ENCODE data around the gene BCAS1. TPM values are rescaled to one million over a fixed set of nuclear protein-coding genes. Genes with fewer than 3 reads are reported as not detected.

Gene BCAS1
- total RNA-seq, 1 experiment from 2014 or later: not detected

DNA sequence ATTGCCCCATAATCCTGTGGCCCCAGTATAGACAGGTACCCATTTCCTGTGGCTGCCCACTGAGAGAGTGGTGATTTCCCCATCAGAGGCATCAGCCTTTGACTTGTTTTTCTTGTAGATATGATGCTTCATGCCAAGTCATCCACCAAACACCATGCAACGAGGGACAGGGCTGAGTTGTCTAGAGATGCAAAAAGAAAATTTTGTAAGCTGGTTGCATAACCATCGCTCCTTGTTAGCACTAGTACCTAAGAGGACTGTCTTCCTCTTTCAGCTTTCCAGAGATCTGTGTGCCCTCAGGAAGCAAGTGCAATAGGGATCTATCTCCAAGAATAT is 166.8 kb downstream of the BCAS1 start:
- no peak for DNase-seq (ENCODE audit: low read depth, low spot score)
- in situ Hi-C loops (cut with HindIII; ENCODE audit: low pct_unique_long_range_greater_than_20kb, low sequenced_read_pairs): loop anchor here (25.0 kb wide), 1 partner anchor 141 kb away; no protein-coding TSS in a partner anchor

DNA sequence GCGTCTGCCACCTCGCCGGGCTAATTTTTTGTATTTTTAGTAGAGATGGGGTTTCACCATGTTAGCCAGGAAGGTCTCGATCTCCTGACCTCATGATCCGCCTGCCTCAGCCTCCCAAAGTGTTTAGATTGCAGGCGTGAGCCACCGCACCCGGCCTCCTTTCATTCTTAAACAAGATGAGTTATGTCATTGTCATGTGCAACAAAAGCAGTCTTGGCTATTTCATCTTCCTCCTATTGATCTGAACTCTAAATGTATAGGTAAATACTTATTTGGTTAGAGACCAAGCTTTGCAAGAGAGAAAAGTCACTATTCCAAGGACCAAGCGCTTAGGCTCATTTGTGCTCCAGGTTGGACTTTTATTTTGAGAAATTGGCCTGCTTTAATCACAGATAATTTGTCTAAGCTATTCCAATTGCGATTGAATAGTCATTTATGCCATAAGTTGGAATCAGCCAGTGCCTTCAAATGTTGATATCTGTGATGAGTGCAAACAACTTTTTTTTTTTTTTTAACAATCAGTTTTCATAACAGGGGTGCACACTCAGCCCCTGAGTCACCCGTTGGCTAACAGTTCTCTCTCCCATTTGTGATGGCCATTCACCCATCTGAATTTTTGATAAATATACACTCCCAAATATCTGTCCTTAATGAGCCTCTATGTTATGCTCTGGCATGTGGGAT is 167.3 kb downstream of the BCAS1 start:
- in situ Hi-C loops (cut with HindIII; ENCODE audit: low pct_unique_long_range_greater_than_20kb, low sequenced_read_pairs): loop anchor here (25.0 kb wide), 1 partner anchor 141 kb away; no protein-coding TSS in a partner anchor

DNA sequence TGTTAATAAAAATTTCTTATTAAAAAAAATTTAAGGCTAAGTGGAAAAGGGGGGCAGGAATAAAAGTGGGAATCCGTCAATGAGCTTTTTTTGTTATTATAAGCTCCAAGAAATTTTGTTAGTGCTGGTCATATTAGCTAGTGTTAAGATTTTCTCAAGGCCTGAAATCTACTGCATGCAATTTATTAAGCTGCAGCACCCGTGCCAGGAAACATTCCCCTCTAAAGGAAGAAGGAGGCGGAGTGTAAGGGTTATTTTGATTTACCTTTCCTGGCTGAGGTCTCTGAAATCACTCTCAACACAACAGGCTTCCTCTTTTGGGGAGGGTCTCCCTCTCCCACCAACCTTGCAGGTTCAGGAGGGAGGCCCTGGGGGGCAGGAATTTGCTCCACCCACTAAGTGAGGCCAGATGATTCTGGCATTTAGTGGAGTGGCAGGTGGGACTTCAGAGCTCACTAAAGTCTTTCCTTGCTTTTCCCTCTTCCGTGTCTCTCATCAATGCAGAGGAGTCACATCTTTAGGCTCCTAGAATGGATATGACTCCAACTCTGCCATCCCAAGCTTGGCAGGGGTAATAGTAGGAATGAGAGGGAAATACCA is 168.8 kb downstream of the BCAS1 start:
- in situ Hi-C loops (cut with HindIII; ENCODE audit: low pct_unique_long_range_greater_than_20kb, low sequenced_read_pairs): loop anchor here (25.0 kb wide), 1 partner anchor 139 kb away; no protein-coding TSS in a partner anchor
- no peak for DNase-seq (ENCODE audit: low read depth, low spot score)

More for the DNA sequence above, 167.3 kb downstream of the BCAS1 start:
- no peak for DNase-seq (ENCODE audit: low read depth, low spot score)

DNA sequence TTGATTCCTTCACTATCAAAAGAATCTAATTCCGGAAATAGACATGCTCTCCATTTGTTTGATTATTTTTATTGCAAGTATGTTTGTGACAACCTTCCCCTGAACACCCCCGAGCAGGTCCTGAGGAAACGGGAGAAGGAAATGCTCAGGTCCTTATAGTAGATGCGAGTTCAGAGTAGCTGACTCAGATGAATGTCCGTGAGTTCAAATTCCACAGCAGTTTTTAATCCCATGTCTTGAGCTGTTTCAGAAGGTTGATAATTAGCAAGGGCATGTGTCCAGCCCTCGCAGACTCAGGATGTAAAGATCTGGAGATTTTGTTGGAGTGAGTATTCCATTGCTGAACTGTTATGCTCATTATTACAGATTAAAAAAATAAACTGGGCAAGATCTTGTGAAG is 169.3 kb downstream of the BCAS1 start:
- in situ Hi-C loops (cut with HindIII; ENCODE audit: low pct_unique_long_range_greater_than_20kb, low sequenced_read_pairs): loop anchor here (25.0 kb wide), 1 partner anchor 139 kb away; no protein-coding TSS in a partner anchor
- DNase-seq (ENCODE audit: low read depth, low spot score): no peak

DNA sequence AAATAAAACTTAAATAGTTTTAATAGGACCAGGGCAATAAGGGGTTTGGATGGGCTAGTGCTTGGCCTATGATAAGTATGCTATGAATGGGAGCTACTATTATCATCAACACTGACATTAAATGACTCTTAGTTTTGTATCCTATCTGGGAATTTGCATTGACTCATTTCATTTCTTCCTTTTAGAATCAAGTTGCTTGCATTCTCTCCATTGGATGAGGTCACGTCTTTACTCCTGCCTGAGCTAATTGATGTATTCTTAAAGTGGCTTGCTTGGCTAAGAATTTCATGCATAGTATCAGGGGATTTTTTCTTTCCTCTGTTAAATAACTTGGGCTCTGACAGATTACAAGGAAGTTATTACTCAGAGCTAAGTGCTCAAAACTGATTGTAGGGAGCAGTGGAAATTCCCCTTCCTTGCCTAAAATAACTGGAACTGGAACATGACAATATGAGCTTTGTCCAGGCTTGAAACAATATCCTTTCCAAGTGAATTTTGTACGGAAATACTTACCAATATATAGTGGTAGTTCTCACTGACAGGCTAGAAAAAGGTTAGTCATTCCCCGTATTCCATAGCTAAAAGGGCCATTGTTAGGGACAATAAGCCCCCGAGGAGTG is 169.9 kb downstream of the BCAS1 start:
- peak; percentile 90 for DNase-seq (ENCODE audit: low read depth, low spot score)
- in situ Hi-C loops (cut with HindIII; ENCODE audit: low pct_unique_long_range_greater_than_20kb, low sequenced_read_pairs): loop anchor here (25.0 kb wide), 1 partner anchor 138 kb away; no protein-coding TSS in a partner anchor

DNA sequence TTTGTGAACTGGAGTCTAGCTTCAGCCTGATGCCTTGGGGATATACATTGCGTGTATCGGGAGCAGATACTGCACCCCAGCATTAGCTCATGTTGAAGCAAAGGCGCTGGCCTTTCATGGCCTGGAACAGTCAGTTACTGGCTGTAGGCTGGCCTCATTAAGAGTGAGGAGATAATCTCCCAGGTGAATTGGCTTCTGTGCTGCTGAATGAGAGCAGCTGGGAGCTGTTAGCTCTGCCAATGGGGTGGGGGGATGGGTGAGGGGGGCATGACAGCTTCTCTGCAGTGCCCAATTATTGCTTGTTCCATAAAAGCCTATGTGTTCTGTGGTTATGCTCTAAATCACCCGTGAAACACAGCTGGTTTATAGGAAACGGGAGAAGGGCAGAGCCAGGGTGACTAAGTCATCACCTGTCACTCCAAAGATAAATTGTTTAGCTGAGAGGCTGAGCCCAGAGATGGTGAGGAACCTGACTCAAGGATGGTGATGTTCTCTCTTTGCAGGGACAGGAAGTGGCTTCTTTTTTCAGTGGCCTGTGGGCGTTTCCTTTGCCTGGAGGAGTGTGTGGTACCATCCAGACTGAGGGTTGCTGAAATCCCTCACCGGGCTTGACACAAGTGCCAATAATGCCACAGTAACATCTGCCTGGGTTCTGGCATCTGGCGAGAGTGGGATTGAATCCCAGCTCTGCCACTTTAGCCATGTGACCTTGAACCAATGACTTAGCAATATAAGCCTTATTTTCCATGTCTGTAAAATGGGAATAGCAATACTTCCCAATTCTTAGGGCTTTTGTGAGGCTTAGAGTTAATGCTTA is 170.8 kb downstream of the BCAS1 start:
- in situ Hi-C loops (cut with HindIII; ENCODE audit: low pct_unique_long_range_greater_than_20kb, low sequenced_read_pairs): loop anchor here (25.0 kb wide), 1 partner anchor 137 kb away; no protein-coding TSS in a partner anchor
- DNase-seq (ENCODE audit: low read depth, low spot score): peak; percentile 90

DNA sequence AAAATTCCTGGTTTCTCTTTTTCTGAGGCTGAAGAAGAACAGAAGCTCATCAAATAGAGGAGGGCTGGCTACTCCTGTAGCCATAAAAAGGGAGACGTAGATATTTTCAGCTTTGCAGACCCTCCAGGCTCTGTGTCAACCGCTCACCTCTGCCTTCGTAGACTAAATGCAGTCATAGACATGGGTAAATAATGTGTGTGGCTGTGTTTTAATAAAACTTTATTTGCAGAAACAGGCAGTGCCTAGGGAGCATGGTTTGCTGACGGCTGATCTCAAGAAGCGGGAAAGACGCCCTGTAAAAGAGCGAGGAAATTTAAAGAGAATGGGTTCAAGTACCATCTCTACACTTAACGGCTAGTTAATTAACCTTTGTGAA is 171.8 kb downstream of the BCAS1 start:
- no peak for DNase-seq (ENCODE audit: low read depth, low spot score)
- in situ Hi-C loops (cut with HindIII; ENCODE audit: low pct_unique_long_range_greater_than_20kb, low sequenced_read_pairs): no loop called here

DNA sequence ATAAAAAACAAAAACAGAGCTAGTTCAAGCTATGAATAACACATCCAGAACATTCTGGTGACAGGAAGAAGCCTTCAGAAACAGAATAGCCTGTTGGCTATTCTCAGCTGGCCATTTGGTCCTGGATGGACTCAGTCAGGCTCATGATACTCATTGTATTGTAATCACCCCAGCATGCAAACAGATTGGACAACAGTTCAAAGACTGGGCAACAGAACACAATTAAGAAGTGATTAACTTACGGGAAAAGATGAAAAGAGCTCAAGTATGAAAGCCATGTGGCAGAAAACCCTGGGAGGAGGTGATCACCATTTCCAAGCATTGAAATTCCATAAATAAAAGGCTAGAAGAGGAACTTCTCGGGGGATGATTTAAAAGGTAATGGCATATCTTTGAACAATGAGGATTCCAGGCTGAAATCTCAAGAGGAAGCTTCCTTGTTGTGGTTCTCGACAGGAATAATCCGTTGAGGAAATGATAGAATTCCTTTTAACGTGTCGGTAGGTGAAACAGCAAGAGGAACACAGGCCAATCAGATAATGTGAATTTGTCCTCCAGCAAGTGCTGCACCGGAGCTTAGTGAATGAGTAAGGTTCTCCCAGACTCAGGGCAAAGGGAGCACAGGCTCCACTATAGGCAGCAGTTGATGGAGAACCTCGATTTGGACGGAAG is 172.4 kb downstream of the BCAS1 start:
- in situ Hi-C loops (cut with HindIII; ENCODE audit: low pct_unique_long_range_greater_than_20kb, low sequenced_read_pairs): no loop called here
- no peak for DNase-seq (ENCODE audit: low read depth, low spot score)

DNA sequence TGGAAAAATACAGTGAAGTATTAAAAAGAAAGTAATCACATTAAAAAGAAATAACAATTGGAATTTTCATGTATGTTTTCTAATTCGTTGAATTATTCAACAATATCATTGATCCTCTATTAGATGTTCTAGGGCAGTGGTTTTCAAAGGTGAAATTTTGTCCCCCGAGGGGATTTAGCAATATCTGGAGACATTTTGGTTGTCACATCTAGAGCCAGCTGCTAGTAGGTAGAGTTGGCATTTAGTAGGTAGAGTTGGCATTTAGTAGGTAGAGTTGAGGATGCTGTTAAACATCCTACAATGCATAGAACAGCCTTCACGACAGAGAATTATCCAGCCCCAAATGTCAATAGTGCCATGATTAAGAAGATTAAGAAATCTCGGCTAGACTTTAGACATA is 173.7 kb downstream of the BCAS1 start:
- in situ Hi-C loops (cut with HindIII; ENCODE audit: low pct_unique_long_range_greater_than_20kb, low sequenced_read_pairs): no loop called here
- DNase-seq (ENCODE audit: low read depth, low spot score): no peak

DNA sequence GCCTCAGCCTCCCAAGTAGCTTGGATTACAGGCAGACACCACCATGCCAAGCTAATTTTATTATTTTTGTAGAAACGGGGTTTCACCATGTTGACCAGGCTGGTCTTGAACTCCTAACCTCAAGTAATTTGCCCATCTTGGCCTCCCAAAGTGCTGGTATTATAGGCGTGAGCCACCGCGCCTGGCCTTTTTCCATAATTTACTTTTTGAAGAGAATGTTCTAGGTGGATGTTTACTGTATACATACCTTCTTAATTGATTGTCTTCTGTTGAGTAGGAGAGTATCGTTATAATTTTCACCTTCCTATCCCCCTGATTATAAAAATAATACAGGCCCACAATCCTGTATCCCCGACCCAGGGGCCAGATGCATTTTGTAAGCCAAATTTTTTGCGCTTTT is 174.4 kb downstream of the BCAS1 start:
- in situ Hi-C loops (cut with HindIII; ENCODE audit: low pct_unique_long_range_greater_than_20kb, low sequenced_read_pairs): no loop called here
- DNase-seq (ENCODE audit: low read depth, low spot score): no peak

DNA sequence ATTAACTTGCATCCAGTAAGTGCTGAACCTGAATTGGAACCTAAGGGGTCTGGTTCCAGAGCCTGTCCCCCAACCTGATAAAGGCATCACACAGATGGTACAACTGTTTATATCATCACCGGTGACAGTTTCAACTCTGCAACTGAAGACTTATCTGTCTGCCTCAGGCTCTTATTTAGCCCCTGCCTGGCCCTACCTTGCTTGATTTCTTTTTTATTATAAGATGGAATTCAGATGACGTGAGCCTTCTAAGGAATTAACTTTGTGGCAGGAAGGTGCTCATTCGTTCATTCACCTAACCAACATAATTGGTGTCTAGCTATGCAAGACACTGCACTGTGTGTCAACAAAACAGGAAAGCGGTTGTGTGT is 175.0 kb downstream of the BCAS1 start:
- in situ Hi-C loops (cut with HindIII; ENCODE audit: low pct_unique_long_range_greater_than_20kb, low sequenced_read_pairs): no loop called here
- no peak for DNase-seq (ENCODE audit: low read depth, low spot score)

DNA sequence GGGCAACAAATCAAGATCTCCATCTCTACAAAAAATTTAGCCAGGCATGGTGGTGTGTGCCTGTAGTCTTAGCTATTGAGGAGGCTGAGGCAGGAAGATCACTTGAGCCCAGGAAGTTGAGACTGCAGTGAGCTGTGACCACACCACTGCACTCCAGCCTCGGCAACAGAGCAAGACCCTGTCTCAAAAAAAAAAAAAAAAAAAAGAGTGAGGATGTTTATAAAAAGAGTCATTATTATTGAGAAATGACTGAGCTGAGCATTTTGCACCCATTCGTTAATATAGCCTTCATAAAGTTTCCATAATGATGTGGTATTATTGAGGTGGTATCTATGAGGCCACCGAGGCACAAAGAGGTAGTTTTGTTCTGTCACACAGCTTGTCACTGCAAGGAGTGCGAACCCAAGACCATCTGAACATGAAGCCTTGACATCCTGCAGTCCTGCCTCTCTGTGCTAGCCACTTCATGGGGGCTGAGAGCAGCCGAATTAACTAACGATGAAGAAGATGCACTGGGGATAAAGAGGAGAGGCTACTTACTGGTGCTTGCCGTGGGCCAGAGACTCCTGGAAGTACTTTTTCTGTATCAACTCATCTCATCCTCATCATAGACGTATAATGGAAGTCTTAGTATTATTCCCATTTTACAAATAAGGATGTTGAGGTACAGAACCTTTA is 175.5 kb downstream of the BCAS1 start:
- in situ Hi-C loops (cut with HindIII; ENCODE audit: low pct_unique_long_range_greater_than_20kb, low sequenced_read_pairs): no loop called here
- no peak for DNase-seq (ENCODE audit: low read depth, low spot score)

Small RNAs within 50 kb of the gene (small RNA-seq; reads per million reads assigned to genes)
- 0 reads per million in 2 experiments for gene MIR4756

Other genes with a start within 250 kb of the BCAS1 start
- gene CYP24A1, start 103.4 kb upstream of the BCAS1 start, total RNA-seq (2014; rRNA removed; shearing (Covaris generic)): not detected in 2 replicates
- 143 and 149 TPM in 2 replicates for gene PFDN4, start 137.5 kb upstream of the BCAS1 start, total RNA-seq (2014; rRNA removed; shearing (Covaris generic))

Measured in SK-MEL-5 (cell line).